ENCODE results near the gene DUSP8. TPM values are rescaled to one million over a fixed set of nuclear protein-coding genes. Genes with fewer than 3 reads are reported as not detected.

DUSP8 gene
- total RNA-seq, 1 experiment from 2014 or later, result 2.4 TPM

GRCh38 chr11:1538153-1538552 is 33.9 kb downstream of the DUSP8 start:
- Mint-ChIP-seq H3K4me3 (no peak overlapping the region), H3K9me3 (no peaks in the 10 kb centered on the region), H3K4me1 (no peaks in the 10 kb centered on the region), H3K27me3 (ENCODE audit: low read depth) (peaks cover 37% of the 10 kb centered on the region), H3K36me3 (no peaks in the 10 kb centered on the region), H3K27ac (no peak overlapping the region)
- ATAC-seq (no peak), DNase-seq (ENCODE audit: low spot score) (no peak)
- TF ChIP-seq, protein P1, sequence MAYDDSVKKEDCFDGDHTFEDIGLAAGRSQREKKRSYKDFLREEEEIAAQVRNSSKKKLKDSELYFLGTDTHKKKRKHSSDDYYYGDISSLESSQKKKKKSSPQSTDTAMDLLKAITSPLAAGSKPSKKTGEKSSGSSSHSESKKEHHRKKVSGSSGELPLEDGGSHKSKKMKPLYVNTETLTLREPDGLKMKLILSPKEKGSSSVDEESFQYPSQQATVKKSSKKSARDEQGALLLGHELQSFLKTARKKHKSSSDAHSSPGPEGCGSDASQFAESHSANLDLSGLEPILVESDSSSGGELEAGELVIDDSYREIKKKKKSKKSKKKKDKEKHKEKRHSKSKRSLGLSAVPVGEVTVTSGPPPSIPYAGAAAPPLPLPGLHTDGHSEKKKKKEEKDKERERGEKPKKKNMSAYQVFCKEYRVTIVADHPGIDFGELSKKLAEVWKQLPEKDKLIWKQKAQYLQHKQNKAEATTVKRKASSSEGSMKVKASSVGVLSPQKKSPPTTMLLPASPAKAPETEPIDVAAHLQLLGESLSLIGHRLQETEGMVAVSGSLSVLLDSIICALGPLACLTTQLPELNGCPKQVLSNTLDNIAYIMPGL (CRISPR knock-in tag; IDR thresholded peaks at IDR 0.05), result no peak
- TF ChIP-seq ERG (CRISPR knock-in tag; IDR thresholded peaks at IDR 0.05) (no peak), E2F4 (CRISPR knock-in tag; IDR thresholded peaks at IDR 0.05; ENCODE audit: borderline replicate concordance, low read depth) (no peak), USF1 (CRISPR knock-in tag; IDR thresholded peaks at IDR 0.05) (no peak), FOXJ3 (CRISPR knock-in tag; IDR thresholded peaks at IDR 0.05; ENCODE audit: borderline replicate concordance) (no peak), EMX1 (CRISPR knock-in tag; IDR thresholded peaks at IDR 0.05) (no peak), KAT7 (CRISPR knock-in tag; IDR thresholded peaks at IDR 0.05; ENCODE audit: borderline replicate concordance) (no peak), NR3C1 (CRISPR knock-in tag; conservative IDR thresholded peaks at IDR 0.05; ENCODE audit: low read depth) (no peak), NFATC4 (CRISPR knock-in tag; IDR thresholded peaks at IDR 0.05) (no peak)
- TF ChIP-seq, protein P2, sequence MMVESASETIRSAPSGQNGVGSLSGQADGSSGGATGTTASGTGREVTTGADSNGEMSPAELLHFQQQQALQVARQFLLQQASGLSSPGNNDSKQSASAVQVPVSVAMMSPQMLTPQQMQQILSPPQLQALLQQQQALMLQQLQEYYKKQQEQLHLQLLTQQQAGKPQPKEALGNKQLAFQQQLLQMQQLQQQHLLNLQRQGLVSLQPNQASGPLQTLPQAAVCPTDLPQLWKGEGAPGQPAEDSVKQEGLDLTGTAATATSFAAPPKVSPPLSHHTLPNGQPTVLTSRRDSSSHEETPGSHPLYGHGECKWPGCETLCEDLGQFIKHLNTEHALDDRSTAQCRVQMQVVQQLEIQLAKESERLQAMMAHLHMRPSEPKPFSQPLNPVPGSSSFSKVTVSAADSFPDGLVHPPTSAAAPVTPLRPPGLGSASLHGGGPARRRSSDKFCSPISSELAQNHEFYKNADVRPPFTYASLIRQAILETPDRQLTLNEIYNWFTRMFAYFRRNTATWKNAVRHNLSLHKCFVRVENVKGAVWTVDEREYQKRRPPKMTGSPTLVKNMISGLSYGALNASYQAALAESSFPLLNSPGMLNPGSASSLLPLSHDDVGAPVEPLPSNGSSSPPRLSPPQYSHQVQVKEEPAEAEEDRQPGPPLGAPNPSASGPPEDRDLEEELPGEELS (CRISPR knock-in tag; IDR thresholded peaks at IDR 0.05), result no peak
- TF ChIP-seq, protein P3, sequence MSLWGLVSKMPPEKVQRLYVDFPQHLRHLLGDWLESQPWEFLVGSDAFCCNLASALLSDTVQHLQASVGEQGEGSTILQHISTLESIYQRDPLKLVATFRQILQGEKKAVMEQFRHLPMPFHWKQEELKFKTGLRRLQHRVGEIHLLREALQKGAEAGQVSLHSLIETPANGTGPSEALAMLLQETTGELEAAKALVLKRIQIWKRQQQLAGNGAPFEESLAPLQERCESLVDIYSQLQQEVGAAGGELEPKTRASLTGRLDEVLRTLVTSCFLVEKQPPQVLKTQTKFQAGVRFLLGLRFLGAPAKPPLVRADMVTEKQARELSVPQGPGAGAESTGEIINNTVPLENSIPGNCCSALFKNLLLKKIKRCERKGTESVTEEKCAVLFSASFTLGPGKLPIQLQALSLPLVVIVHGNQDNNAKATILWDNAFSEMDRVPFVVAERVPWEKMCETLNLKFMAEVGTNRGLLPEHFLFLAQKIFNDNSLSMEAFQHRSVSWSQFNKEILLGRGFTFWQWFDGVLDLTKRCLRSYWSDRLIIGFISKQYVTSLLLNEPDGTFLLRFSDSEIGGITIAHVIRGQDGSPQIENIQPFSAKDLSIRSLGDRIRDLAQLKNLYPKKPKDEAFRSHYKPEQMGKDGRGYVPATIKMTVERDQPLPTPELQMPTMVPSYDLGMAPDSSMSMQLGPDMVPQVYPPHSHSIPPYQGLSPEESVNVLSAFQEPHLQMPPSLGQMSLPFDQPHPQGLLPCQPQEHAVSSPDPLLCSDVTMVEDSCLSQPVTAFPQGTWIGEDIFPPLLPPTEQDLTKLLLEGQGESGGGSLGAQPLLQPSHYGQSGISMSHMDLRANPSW (CRISPR knock-in tag; conservative IDR thresholded peaks at IDR 0.05; ENCODE audit: low read depth), result no peak
- ChIA-PET POLR2A (no interaction called here), CTCF (interaction anchor here (1.3 to 2.4 kb wide), 3 partner anchors 8 to 90 kb away, joined by 3 to 10 read pairs (median 6); no protein-coding TSS in a partner anchor)

DNA sequence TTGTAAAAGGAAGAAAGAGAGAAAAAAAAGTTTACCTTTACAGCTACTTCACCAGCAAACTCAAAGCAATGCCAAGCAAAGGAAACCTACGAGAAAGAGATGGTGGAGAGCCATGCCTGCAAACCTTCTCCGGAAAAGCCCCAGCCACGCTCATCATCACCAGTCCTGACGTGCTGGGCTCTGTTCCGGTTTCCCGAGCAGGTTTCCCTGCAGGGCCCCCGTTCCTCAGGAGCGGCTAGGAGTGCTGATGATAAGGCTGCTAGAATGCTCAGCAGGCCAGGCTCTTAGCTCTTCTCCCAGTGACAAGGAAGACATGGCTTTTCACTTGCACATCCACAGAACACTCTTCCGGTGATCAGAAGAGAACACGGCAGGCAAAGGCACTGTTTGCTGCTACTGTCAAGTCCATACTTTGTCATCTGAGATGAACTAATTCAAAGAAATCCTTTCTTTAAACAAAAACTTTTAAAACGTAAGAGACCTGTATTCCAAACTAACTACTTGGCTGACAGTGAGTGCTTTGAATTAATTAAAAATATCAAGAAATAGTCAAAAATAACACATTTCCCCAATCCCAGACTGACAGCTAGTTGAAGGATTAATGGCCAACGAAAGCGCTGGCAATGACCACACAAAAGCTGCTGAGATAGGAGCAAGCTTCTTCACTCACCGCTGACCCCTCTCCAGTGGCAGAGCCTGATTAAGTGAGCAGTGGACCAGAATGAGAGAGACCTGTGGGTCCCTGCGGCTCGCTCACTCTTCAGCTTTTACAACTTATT is 35.8 kb downstream of the DUSP8 start:
- ChIA-PET CTCF (interaction anchor here (0.9 to 1.7 kb wide), 2 partner anchors 11 to 31 kb away, joined by 3 to 5 read pairs; no protein-coding TSS in a partner anchor), POLR2A (no interaction called here)
- no peak overlapping the region for H3K27ac Mint-ChIP-seq

More for the DNA sequence above, 35.8 kb downstream of the DUSP8 start:
- peaks cover 33% of the 10 kb centered on the region for H3K27me3 Mint-ChIP-seq (ENCODE audit: low read depth)
- no peaks in the 10 kb centered on the region for H3K36me3 Mint-ChIP-seq
- H3K4me3 Mint-ChIP-seq, result no peak overlapping the region
- TF ChIP-seq IRF1 (CRISPR knock-in tag; IDR thresholded peaks at IDR 0.05) (no peak), ZNF232 (CRISPR knock-in tag; IDR thresholded peaks at IDR 0.05) (no peak), SMAD4 (CRISPR knock-in tag; IDR thresholded peaks at IDR 0.05) (no peak), FOXP1 (CRISPR knock-in tag; IDR thresholded peaks at IDR 0.05; ENCODE audit: borderline replicate concordance) (no peak), ZNF423 (CRISPR knock-in tag; IDR thresholded peaks at IDR 0.05) (no peak), NR3C1 (CRISPR knock-in tag; conservative IDR thresholded peaks at IDR 0.05; ENCODE audit: low read depth) (no peak), ZMAT4 (CRISPR knock-in tag; IDR thresholded peaks at IDR 0.05) (no peak), GTF2I (CRISPR knock-in tag; conservative IDR thresholded peaks at IDR 0.05) (no peak), NR1H2 (CRISPR knock-in tag; IDR thresholded peaks at IDR 0.05) (no peak), JUN (CRISPR knock-in tag; IDR thresholded peaks at IDR 0.05) (no peak)
- TF ChIP-seq, protein P4, sequence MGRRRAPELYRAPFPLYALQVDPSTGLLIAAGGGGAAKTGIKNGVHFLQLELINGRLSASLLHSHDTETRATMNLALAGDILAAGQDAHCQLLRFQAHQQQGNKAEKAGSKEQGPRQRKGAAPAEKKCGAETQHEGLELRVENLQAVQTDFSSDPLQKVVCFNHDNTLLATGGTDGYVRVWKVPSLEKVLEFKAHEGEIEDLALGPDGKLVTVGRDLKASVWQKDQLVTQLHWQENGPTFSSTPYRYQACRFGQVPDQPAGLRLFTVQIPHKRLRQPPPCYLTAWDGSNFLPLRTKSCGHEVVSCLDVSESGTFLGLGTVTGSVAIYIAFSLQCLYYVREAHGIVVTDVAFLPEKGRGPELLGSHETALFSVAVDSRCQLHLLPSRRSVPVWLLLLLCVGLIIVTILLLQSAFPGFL (CRISPR knock-in tag; IDR thresholded peaks at IDR 0.05; ENCODE audit: borderline replicate concordance), result no peak
- H3K9me3 Mint-ChIP-seq, result no peaks in the 10 kb centered on the region
- DNase-seq (ENCODE audit: low spot score) (no peak), ATAC-seq (no peak)
- no peaks in the 10 kb centered on the region for H3K4me1 Mint-ChIP-seq

All from WTC11 (cell line).